ENCODE results near the gene AUTS2. TPM values are rescaled to one million over a fixed set of nuclear protein-coding genes. Genes with fewer than 3 reads are reported as not detected.

The AUTS2 gene
- total RNA-seq, 1 experiment from 2014 or later: 256 TPM

DNA sequence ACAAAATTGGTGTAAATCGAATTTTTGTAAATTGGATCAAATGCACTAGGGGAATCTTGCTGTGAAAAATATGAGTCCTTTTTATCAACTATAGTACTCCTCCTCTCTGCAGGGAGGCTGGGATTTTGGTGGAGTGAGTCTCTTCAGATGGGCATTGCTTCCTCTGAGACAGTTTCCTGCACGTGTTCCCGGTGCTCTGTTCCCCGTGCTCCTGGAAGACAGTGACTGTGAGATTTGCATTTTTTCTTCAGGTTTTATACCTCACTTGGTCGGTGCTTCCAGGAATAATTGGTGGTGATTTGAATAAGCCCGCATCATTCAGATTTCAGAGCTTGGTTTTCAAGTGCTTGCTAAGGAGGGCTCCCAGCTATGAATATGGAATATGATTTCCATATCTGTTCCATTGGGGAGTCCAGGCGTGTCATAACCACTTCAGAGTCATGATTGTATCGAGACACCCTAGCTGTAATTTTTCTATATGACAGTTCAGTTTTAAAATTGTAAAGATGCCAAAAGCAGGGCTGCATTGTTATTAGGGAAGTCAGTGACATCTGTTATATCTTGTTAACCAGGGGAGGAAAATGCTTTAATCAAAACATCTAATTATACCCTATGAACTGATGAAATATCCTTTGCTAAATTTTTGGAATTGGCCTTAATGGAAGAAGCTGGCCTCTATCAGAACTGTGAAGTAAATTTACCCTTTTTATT, 12.3 kb downstream of the AUTS2 start:
- Histone ChIP-seq H2AFZ (ENCODE audit: low read length) (no peak overlapping the region), H2BK12ac (ENCODE audit: insufficient read length, low read depth, low read length) (no peak overlapping the region), H3K14ac (ENCODE audit: insufficient read depth, low read length) (no peak overlapping the region), H3K4me2 (ENCODE audit: insufficient read depth, insufficient read length, low read length) (no peak overlapping the region), H3K79me2 (ENCODE audit: insufficient read depth, low read length) (no peaks in the 10 kb centered on the region), H2BK20ac (ENCODE audit: low read depth, low read length, poor library complexity, severe bottlenecking) (no peak overlapping the region), H3K4ac (ENCODE audit: low read depth, low read length) (no peak overlapping the region), H4K91ac (ENCODE audit: insufficient read length, low read depth, low read length) (no peak overlapping the region), H2BK15ac (ENCODE audit: low read depth, low read length) (no peak overlapping the region), H3K79me1 (ENCODE audit: insufficient read depth, low read depth, low read length, poor library complexity, severe bottlenecking) (no peaks in the 10 kb centered on the region), H3K56ac (ENCODE audit: insufficient read length, low read depth, low read length) (no peak overlapping the region), H3K9ac (ENCODE audit: extremely low read depth, insufficient read length, low read length) (no peak overlapping the region), H4K5ac (ENCODE audit: insufficient read length, low read depth, low read length) (no peak overlapping the region), H3K18ac (ENCODE audit: insufficient read length, low read depth, low read length) (no peak overlapping the region), H3K4me1 (ENCODE audit: insufficient read depth, low read length) (peaks cover 4% of the 10 kb centered on the region; the same call in 1 of the 2 replicates), H2BK120ac (ENCODE audit: low read depth, low read length, poor library complexity, severe bottlenecking) (no peak overlapping the region), H3K27me3 (ENCODE audit: insufficient read depth, low read length) (peaks cover 84% of the 10 kb centered on the region), H3K27ac (ENCODE audit: insufficient read length, low read depth, low read length) (no peak overlapping the region), H3K23me2 (ENCODE audit: insufficient read length, low read depth, low read length, poor library complexity, severe bottlenecking) (no peaks in the 10 kb centered on the region), H4K8ac (replicated peaks; ENCODE audit: insufficient read length, low read depth, low read length) (no peak overlapping the region), H4K20me1 (ENCODE audit: control insufficient read depth, insufficient read depth, insufficient read length) (no peaks in the 10 kb centered on the region), H2AK5ac (ENCODE audit: insufficient read length, low read length) (no peak overlapping the region), H2BK5ac (ENCODE audit: insufficient read length, low read length) (no peak overlapping the region), H3T11ph (ENCODE audit: low read length) (no peak overlapping the region), H3K9me3 (ENCODE audit: control insufficient read depth, low read depth, low read length) (no peaks in the 10 kb centered on the region), H3K23ac (ENCODE audit: insufficient read length, low read depth, low read length) (no peak overlapping the region)
- Mint-ChIP-seq H3K36me3 (ENCODE audit: insufficient read depth in 1 of 3, low read depth in 3 of 3) (no peaks in the 10 kb centered on the region; a peak in 2 of 7 replicates), H3K9me3 (no peaks in the 10 kb centered on the region; a peak in 2 of 5 replicates), H3K27me3 (ENCODE audit: low read depth) (peaks cover 38% of the 10 kb centered on the region), H3K4me3 (no peak overlapping the region; a peak in 1 of 5 replicates), H3K4me1 (peaks cover 35 to 41% of the 10 kb centered on the region in 2 experiments), H3K27ac (no peak overlapping the region)
- no CpG with 5 or more reads among the region's 8 CpGs for WGBS (ENCODE audit: extremely low coverage, insufficient read length, low lambda C conversion rate)
- no peak for TF ChIP-seq CTCF (conservative IDR thresholded peaks at IDR 0.05)
- no peak for DNase-seq

All from H9 (cell line).